ENCODE measurements around the gene ZNF423.
"Not testable (repeated sequence)": the region's sequence is repeated elsewhere in the genome, so short reads cannot be mapped to it uniquely, and the experiment has no call there.

Gene ZNF423

GRCh38 chr16:49566432-49566831 is 289.5 kb downstream of the ZNF423 start:
- no peak for DNase-seq

GRCh38 chr16:49564496-49565229 is 291.2 kb downstream of the ZNF423 start:
- no peak for DNase-seq

GRCh38 chr16:49563666-49564065 is 292.2 kb downstream of the ZNF423 start:
- DNase-seq, result no peak

GRCh38 chr16:49562894-49563293 is 293.0 kb downstream of the ZNF423 start:
- not testable (repeated sequence) for DNase-seq

- DNase-seq, result no peak
Observed at GRCh38 chr16:49562228-49562627, 293.7 kb downstream of the ZNF423 start.

GRCh38 chr16:49560004-49560830 is 295.7 kb downstream of the ZNF423 start:
- no peak for DNase-seq

GRCh38 chr16:49559242-49559641 is 296.7 kb downstream of the ZNF423 start:
- no peak for DNase-seq

- no peak for DNase-seq
Observed at GRCh38 chr16:49558451-49558850, 297.5 kb downstream of the ZNF423 start.

GRCh38 chr16:49556606-49557446 is 299.1 kb downstream of the ZNF423 start:
- DNase-seq, result no peak

GRCh38 chr16:49556249-49556605 is 299.7 kb downstream of the ZNF423 start:
- no peak for DNase-seq

GRCh38 chr16:49554681-49555080 is 301.2 kb downstream of the ZNF423 start:
- no peak for DNase-seq

- DNase-seq, result no peak
Observed at GRCh38 chr16:49552313-49552928, 303.5 kb downstream of the ZNF423 start.

GRCh38 chr16:49550666-49551065 is 305.2 kb downstream of the ZNF423 start:
- DNase-seq, result no peak

GRCh38 chr16:49550140-49550539 is 305.8 kb downstream of the ZNF423 start:
- no peak for DNase-seq

GRCh38 chr16:49548325-49548970 is 307.5 kb downstream of the ZNF423 start:
- DNase-seq, result no peak

GRCh38 chr16:49547448-49547847 is 308.5 kb downstream of the ZNF423 start:
- no peak for DNase-seq

GRCh38 chr16:49546735-49547134 is 309.2 kb downstream of the ZNF423 start:
- DNase-seq, result no peak

- no peak for DNase-seq
Observed at GRCh38 chr16:49545741-49546448, 310.0 kb downstream of the ZNF423 start.

GRCh38 chr16:49545243-49545642 is 310.7 kb downstream of the ZNF423 start:
- no peak for DNase-seq

- no peak for DNase-seq
Observed at GRCh38 chr16:49544828-49545227, 311.1 kb downstream of the ZNF423 start.

- DNase-seq, result no peak
Observed at GRCh38 chr16:49543631-49543946, 312.3 kb downstream of the ZNF423 start.

Data from stimulated activated CD4-positive, alpha-beta T cell treated with anti-CD3 and anti-CD28 coated beads, Interleukin-15, amount 100 ng/mL, for 24 hours (primary cell).